ENCODE results near the gene TEX36. TPM values are rescaled to one million over a fixed set of nuclear protein-coding genes. Genes with fewer than 3 reads are reported as not detected.
"Not testable (repeated sequence)": the region's sequence is repeated elsewhere in the genome, so short reads cannot be mapped to it uniquely, and the experiment has no call there.

The TEX36 gene
- total RNA-seq, 4 donors from 2014 or later = not detected

DNA sequence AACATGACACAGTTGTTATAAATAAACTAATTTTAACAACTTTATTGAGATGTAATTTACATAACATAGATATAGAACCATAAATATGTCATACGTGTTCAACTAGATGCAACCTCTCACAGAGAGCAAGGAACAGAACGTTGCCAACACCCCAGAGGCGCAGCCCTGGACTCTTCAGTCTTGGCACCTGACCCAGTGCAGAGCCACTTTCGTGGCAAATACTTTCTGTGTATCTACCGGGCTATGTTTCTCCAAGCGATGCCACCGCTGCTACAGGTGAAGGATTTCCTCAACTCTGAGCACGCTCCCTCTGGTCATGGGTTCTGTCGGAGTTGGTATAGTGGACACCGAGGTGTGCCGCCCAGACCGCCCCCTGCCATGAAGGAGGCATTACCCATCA, 57.4 kb downstream of the TEX36 start:
- WGBS = 89% methylated on average over 11 of the region's 12 CpGs
- Histone ChIP-seq H3K27me3 (no peaks in the 10 kb centered on the region), H3K4me3 (no peak overlapping the region), H3K4me1 (no peaks in the 10 kb centered on the region), H3K27ac (replicated peaks in 1 of 4) (no peak overlapping the region), H3K9me3 (no peaks in the 10 kb centered on the region), H3K36me3 (no peaks in the 10 kb centered on the region)
- DNase-seq (ENCODE audit: extremely low spot score) = no peak
- intact Hi-C loops (cut with DNase I) = no loop called here
- TF ChIP-seq EP300 (IDR thresholded peaks at IDR 0.05) (no peak), POLR2A (IDR thresholded peaks at IDR 0.05; ENCODE audit: low read depth) (no peak), POLR2AphosphoS5 (IDR thresholded peaks at IDR 0.05) (no peak)
- TF ChIP-seq, protein P1, sequence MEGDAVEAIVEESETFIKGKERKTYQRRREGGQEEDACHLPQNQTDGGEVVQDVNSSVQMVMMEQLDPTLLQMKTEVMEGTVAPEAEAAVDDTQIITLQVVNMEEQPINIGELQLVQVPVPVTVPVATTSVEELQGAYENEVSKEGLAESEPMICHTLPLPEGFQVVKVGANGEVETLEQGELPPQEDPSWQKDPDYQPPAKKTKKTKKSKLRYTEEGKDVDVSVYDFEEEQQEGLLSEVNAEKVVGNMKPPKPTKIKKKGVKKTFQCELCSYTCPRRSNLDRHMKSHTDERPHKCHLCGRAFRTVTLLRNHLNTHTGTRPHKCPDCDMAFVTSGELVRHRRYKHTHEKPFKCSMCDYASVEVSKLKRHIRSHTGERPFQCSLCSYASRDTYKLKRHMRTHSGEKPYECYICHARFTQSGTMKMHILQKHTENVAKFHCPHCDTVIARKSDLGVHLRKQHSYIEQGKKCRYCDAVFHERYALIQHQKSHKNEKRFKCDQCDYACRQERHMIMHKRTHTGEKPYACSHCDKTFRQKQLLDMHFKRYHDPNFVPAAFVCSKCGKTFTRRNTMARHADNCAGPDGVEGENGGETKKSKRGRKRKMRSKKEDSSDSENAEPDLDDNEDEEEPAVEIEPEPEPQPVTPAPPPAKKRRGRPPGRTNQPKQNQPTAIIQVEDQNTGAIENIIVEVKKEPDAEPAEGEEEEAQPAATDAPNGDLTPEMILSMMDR (IDR thresholded peaks at IDR 0.05) = no peak

DNA sequence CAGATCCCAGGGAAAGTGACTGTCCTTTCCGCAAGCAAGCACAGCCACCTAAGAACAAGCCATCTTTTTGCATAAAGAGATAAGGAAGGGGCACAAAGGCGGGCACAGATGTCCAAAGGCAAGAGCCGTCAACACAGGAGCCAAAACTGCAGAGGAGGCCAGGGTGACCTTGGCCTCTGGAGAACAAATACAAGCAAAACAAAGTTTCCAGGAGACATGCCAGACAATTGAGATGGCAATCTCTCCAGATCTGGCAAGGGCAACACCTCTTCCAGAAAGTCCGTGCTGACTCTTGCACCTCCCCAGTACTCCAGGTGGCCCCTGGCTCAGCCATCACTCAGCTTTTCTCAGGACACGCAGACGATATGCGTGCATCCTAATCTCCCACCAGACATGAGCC, 58.2 kb downstream of the TEX36 start:
- 84% methylated on average over 7 of the region's 7 CpGs for WGBS
- Histone ChIP-seq H3K36me3 (no peaks in the 10 kb centered on the region), H3K27me3 (no peaks in the 10 kb centered on the region), H3K4me1 (no peaks in the 10 kb centered on the region), H3K9me3 (no peaks in the 10 kb centered on the region), H3K27ac (replicated peaks in 1 of 4) (no peak overlapping the region), H3K4me3 (no peak overlapping the region)
- intact Hi-C loops (cut with DNase I) = no loop called here
- no peak for DNase-seq (ENCODE audit: extremely low spot score)
- no peak for TF ChIP-seq EP300 (IDR thresholded peaks at IDR 0.05)
- no peak for TF ChIP-seq POLR2A (IDR thresholded peaks at IDR 0.05; ENCODE audit: low read depth)

DNA sequence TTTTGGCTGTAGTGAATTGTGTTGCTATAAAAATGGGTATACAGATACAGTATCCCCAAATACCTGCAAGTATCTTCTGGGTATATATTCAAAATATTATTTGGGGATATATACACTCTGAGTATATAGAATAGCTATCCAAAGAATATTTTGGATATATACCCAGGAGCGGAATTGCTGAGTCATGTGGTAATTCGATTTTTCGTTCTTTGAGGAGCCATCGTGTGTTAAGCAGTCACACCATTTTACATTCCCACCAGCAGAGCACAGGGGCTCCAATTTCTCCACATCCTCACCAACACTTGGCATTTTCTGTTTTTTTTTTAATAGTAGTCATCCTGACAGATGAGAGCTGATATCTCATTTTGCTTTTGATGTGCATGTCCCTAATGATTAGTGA, 61.9 kb downstream of the TEX36 start:
- WGBS = 88% methylated on average over 4 of the region's 4 CpGs
- no peaks in the 10 kb centered on the region for H3K9me3 ChIP-seq
- DNase-seq (ENCODE audit: extremely low spot score) = no peak
- no peaks in the 10 kb centered on the region for H3K4me1 ChIP-seq
- H3K4me3 ChIP-seq = no peak overlapping the region
- intact Hi-C loops (cut with DNase I) = no loop called here
- no peaks in the 10 kb centered on the region for H3K27me3 ChIP-seq
- TF ChIP-seq EP300 (IDR thresholded peaks at IDR 0.05) (no peak), POLR2A (IDR thresholded peaks at IDR 0.05; ENCODE audit: low read depth) (no peak), POLR2AphosphoS5 (IDR thresholded peaks at IDR 0.05) (no peak)
- TF ChIP-seq, protein P1 (IDR thresholded peaks at IDR 0.05) = no peak
- no peaks in the 10 kb centered on the region for H3K36me3 ChIP-seq
- no peak overlapping the region for H3K27ac ChIP-seq (replicated peaks in 1 of 4)

DNA sequence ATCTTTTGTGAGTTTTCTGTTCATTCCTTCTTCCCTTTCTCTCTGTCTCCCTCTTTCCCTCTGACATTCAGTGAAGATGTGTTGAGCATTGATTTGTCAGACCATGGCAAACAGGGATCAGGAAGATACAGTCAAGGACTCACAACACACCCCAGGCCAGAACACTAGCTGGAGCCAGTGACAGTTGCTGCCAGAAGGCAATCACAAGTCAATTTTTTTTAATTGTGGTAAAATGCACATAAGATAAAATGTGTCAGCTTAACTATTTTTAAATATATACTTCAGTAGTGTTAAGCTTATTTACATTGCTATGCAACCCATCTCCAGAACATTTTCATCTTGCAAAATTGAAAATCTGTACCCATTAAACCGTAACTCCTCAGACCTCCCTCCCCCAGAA, 62.6 kb downstream of the TEX36 start:
- no peaks in the 10 kb centered on the region for H3K4me1 ChIP-seq
- intact Hi-C loops (cut with DNase I) = no loop called here
- H3K36me3 ChIP-seq = no peaks in the 10 kb centered on the region
- 65% methylated on average over 1 of the region's 1 CpG for WGBS
- TF ChIP-seq EP300 (IDR thresholded peaks at IDR 0.05) (no peak), POLR2AphosphoS5 (IDR thresholded peaks at IDR 0.05) (no peak), POLR2A (IDR thresholded peaks at IDR 0.05; ENCODE audit: low read depth) (no peak)
- TF ChIP-seq, protein P1 (IDR thresholded peaks at IDR 0.05) = no peak
- H3K27ac ChIP-seq (replicated peaks in 1 of 4) = no peak overlapping the region
- H3K9me3 ChIP-seq = no peaks in the 10 kb centered on the region
- H3K27me3 ChIP-seq = no peaks in the 10 kb centered on the region
- H3K4me3 ChIP-seq = no peak overlapping the region
- DNase-seq (ENCODE audit: extremely low spot score) = no peak

DNA sequence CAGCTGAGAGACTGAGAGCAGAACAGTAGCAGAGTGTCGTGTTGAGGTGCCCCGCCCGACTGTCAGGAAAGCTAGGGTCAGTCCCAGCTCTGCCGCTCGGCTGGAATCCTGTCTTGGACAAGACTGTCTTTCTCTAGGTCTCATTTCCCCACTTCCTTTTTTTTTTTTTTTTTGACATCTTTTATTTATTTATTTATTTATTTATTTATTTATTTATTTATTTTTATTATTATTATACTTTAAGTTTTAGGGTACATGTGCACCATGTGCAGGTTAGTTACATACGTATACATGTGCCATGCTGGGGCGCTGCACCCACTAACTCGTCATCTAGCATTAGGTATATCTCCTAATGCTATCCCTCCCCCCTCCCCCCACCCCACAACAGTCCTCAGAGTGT, 69.9 kb downstream of the TEX36 start:
- H3K27ac ChIP-seq (replicated peaks in 1 of 4); H3K4me1 ChIP-seq; DNase-seq (ENCODE audit: extremely low spot score); H3K9me3 ChIP-seq; H3K27me3 ChIP-seq; H3K36me3 ChIP-seq; H3K4me3 ChIP-seq; intact Hi-C loops (cut with DNase I): not testable (repeated sequence)
- WGBS = 80% methylated on average over 8 of the region's 8 CpGs

DNA sequence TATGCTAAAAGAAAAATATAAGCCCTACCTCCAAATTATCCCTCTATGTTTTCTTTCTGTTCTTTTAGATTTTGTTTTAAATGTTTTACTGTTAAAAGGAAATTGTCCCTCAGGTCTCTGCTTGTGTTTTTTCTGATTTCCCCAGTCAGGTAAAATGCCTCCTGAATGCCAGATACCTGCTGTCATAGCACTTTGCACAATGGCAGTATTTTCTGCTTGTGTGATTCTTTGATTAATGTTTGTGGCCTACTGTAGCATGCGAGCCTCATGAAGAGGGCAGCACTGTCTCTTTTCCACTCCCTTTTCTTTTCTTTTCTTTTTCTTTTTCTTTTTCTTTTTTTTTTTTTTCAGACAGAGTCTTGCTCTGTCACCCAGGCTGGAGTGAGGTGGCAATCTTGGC, 71.2 kb downstream of the TEX36 start:
- no peak for TF ChIP-seq POLR2A (IDR thresholded peaks at IDR 0.05; ENCODE audit: low read depth)
- TF ChIP-seq EP300 (IDR thresholded peaks at IDR 0.05) = no peak
- TF ChIP-seq, protein P1 (IDR thresholded peaks at IDR 0.05) = no peak
- no peak for TF ChIP-seq POLR2AphosphoS5 (IDR thresholded peaks at IDR 0.05)
- Histone ChIP-seq H3K4me1 (peaks cover 0 to 12% (median 8%) of the 10 kb centered on the region in 4 donors), H3K36me3 (no peaks in the 10 kb centered on the region), H3K27me3 (no peaks in the 10 kb centered on the region), H3K4me3 (no peak overlapping the region), H3K9me3 (no peaks in the 10 kb centered on the region), H3K27ac (replicated peaks in 1 of 4) (no peak overlapping the region)
- DNase-seq (ENCODE audit: extremely low spot score) = no peak
- WGBS = 92% methylated on average over 1 of the region's 1 CpG
- intact Hi-C loops (cut with DNase I) = no loop called here

Data from esophagus muscularis mucosa (tissue), 4 donors.